GM23338 (cell line): ENCODE data around the gene SRGAP1. TPM values are rescaled to one million over a fixed set of nuclear protein-coding genes. Genes with fewer than 3 reads are reported as not detected.

ENCODE experiments used
- CREB1 ChIP-seq: fragments of 250-450 bp; sonication (Bioruptor Pico); IDR thresholded peaks from 2 replicates; pipeline ENCODE4 v1.5.0; 2020; ENCODE audit warnings: low read depth, mild to moderate bottlenecking, moderate library complexity
- EZH2phosphoT487 ChIP-seq: fragments of 200-600 bp; sonication (generic); IDR thresholded peaks from one replicate; pipeline ENCODE4 v1.8.1; 2018; ENCODE audit warnings: antibody characterized with exemption; ENCODE audit not compliant: unreplicated experiment
- JUNB ChIP-seq: IDR thresholded peaks from one replicate; pipeline ENCODE4 v1.6.1; 2016; ENCODE audit warnings: antibody characterized with exemption; ENCODE audit not compliant: unreplicated experiment
- STAT1 ChIP-seq: IDR thresholded peaks from one replicate; pipeline ENCODE4 v1.6.1; 2016; ENCODE audit warnings: antibody characterized with exemption; ENCODE audit not compliant: unreplicated experiment
- ZNF114 ChIP-seq: fragments of 250-450 bp; sonication (Bioruptor Pico); IDR thresholded peaks from 2 replicates; pipeline ENCODE4 v1.5.0; 2020; ENCODE audit warnings: mild to moderate bottlenecking, moderate library complexity
- ZNF331 ChIP-seq: fragments of 250-450 bp; sonication (Bioruptor Pico); IDR thresholded peaks from 2 replicates; pipeline ENCODE4 v1.5.0; 2020; ENCODE audit warnings: low read depth, mild to moderate bottlenecking, moderate library complexity
- polyA plus RNA-seq: library from polyadenylated mRNA; unstranded; fragments of >200 nt; fragmentation: Nextera tagmentation; extraction: Ambion mirVana; gene quantifications from 2 replicates; pipeline ENCODE4 v1.2.1, GENCODE V29; 2016
- total RNA-seq: library from RNA; depleted of rRNA; stranded (reverse); fragments of >200 nt; shearing (Covaris generic); gene quantifications from 2 replicates; pipeline ENCODE4 v1.2.3, GENCODE V29; 2014
- TF ChIP-seq, protein P1 (sequence below): fragments of 250-450 bp; sonication (Bioruptor Pico); IDR thresholded peaks from 2 replicates; pipeline ENCODE4 v1.5.0; 2020; ENCODE audit warnings: mild to moderate bottlenecking, moderate library complexity
- TF ChIP-seq, protein P2 (sequence below): IDR thresholded peaks from one replicate; pipeline ENCODE4 v1.6.1; 2018; ENCODE audit warnings: antibody characterized with exemption; ENCODE audit not compliant: unreplicated experiment
- TF ChIP-seq, protein P3 (sequence below): IDR thresholded peaks from 2 replicates; pipeline ENCODE4 v1.6.1; 2016; ENCODE audit warnings: antibody characterized with exemption

Gene SRGAP1
- total and polyA plus RNA-seq, 2 experiments from 2014 or later, result 6.1 to 8.1 TPM

DNA sequence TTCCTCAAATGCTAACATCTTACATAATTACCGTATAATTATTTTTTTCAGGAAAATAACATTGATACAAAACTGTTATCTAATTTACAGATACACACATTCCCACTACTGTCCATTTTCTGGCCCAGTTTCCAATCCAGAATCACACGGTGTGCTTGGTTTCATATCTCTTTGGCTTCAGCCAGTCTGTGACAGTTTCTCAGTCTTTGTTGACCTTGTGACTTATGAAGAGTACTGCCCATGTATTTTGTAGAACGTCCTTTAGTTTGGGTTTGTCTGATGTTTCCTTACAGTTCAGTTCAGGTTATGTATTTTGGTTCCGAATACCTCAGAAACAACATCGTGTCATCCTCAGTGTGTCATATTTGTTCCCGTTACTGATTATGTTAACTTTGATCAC, 48.6 kb upstream of the SRGAP1 start (continued):
- TF ChIP-seq, protein P1, sequence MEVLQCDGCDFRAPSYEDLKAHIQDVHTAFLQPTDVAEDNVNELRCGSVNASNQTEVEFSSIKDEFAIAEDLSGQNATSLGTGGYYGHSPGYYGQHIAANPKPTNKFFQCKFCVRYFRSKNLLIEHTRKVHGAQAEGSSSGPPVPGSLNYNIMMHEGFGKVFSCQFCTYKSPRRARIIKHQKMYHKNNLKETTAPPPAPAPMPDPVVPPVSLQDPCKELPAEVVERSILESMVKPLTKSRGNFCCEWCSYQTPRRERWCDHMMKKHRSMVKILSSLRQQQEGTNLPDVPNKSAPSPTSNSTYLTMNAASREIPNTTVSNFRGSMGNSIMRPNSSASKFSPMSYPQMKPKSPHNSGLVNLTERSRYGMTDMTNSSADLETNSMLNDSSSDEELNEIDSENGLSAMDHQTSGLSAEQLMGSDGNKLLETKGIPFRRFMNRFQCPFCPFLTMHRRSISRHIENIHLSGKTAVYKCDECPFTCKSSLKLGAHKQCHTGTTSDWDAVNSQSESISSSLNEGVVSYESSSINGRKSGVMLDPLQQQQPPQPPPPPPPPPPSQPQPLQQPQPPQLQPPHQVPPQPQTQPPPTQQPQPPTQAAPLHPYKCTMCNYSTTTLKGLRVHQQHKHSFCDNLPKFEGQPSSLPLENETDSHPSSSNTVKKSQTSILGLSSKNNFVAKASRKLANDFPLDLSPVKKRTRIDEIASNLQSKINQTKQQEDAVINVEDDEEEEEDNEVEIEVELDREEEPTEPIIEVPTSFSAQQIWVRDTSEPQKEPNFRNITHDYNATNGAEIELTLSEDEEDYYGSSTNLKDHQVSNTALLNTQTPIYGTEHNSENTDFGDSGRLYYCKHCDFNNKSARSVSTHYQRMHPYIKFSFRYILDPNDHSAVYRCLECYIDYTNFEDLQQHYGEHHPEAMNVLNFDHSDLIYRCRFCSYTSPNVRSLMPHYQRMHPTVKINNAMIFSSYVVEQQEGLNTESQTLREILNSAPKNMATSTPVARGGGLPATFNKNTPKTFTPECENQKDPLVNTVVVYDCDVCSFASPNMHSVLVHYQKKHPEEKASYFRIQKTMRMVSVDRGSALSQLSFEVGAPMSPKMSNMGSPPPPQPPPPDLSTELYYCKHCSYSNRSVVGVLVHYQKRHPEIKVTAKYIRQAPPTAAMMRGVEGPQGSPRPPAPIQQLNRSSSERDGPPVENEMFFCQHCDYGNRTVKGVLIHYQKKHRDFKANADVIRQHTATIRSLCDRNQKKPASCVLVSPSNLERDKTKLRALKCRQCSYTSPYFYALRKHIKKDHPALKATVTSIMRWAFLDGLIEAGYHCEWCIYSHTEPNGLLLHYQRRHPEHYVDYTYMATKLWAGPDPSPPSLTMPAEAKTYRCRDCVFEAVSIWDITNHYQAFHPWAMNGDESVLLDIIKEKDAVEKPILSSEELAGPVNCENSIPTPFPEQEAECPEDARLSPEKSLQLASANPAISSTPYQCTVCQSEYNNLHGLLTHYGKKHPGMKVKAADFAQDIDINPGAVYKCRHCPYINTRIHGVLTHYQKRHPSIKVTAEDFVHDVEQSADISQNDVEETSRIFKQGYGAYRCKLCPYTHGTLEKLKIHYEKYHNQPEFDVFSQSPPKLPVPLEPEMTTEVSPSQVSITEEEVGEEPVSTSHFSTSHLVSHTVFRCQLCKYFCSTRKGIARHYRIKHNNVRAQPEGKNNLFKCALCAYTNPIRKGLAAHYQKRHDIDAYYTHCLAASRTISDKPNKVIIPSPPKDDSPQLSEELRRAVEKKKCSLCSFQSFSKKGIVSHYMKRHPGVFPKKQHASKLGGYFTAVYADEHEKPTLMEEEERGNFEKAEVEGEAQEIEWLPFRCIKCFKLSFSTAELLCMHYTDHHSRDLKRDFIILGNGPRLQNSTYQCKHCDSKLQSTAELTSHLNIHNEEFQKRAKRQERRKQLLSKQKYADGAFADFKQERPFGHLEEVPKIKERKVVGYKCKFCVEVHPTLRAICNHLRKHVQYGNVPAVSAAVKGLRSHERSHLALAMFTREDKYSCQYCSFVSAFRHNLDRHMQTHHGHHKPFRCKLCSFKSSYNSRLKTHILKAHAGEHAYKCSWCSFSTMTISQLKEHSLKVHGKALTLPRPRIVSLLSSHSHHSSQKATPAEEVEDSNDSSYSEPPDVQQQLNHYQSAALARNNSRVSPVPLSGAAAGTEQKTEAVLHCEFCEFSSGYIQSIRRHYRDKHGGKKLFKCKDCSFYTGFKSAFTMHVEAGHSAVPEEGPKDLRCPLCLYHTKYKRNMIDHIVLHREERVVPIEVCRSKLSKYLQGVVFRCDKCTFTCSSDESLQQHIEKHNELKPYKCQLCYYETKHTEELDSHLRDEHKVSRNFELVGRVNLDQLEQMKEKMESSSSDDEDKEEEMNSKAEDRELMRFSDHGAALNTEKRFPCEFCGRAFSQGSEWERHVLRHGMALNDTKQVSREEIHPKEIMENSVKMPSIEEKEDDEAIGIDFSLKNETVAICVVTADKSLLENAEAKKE (CRISPR knock-in tag), result no peak
- TF ChIP-seq ZNF331 (CRISPR knock-in tag), result no peak
- no peak for TF ChIP-seq JUNB
- no peak for TF ChIP-seq CREB1 (CRISPR knock-in tag)
- TF ChIP-seq STAT1, result no peak
- no peak for TF ChIP-seq EZH2phosphoT487
- TF ChIP-seq, protein P2, sequence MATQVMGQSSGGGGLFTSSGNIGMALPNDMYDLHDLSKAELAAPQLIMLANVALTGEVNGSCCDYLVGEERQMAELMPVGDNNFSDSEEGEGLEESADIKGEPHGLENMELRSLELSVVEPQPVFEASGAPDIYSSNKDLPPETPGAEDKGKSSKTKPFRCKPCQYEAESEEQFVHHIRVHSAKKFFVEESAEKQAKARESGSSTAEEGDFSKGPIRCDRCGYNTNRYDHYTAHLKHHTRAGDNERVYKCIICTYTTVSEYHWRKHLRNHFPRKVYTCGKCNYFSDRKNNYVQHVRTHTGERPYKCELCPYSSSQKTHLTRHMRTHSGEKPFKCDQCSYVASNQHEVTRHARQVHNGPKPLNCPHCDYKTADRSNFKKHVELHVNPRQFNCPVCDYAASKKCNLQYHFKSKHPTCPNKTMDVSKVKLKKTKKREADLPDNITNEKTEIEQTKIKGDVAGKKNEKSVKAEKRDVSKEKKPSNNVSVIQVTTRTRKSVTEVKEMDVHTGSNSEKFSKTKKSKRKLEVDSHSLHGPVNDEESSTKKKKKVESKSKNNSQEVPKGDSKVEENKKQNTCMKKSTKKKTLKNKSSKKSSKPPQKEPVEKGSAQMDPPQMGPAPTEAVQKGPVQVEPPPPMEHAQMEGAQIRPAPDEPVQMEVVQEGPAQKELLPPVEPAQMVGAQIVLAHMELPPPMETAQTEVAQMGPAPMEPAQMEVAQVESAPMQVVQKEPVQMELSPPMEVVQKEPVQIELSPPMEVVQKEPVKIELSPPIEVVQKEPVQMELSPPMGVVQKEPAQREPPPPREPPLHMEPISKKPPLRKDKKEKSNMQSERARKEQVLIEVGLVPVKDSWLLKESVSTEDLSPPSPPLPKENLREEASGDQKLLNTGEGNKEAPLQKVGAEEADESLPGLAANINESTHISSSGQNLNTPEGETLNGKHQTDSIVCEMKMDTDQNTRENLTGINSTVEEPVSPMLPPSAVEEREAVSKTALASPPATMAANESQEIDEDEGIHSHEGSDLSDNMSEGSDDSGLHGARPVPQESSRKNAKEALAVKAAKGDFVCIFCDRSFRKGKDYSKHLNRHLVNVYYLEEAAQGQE, result no peak
- TF ChIP-seq, protein P3, sequence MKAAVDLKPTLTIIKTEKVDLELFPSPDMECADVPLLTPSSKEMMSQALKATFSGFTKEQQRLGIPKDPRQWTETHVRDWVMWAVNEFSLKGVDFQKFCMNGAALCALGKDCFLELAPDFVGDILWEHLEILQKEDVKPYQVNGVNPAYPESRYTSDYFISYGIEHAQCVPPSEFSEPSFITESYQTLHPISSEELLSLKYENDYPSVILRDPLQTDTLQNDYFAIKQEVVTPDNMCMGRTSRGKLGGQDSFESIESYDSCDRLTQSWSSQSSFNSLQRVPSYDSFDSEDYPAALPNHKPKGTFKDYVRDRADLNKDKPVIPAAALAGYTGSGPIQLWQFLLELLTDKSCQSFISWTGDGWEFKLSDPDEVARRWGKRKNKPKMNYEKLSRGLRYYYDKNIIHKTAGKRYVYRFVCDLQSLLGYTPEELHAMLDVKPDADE, result no peak
- no peak for TF ChIP-seq ZNF114 (CRISPR knock-in tag)
